Calu3 (cell line): ENCODE data around the gene SCYGR5. TPM values are rescaled to one million over a fixed set of nuclear protein-coding genes. Genes with fewer than 3 reads are reported as not detected.

Source experiments
- BruUV-seq: library from RNA; stranded (reverse); fragments of 400-500 nt; replicated peaks from 2 replicates; lab custom pipeline; 2021; lab: Mats Ljungman, UMichigan
- CTCF ChIA-PET: fragments of 300-600 bp; sonication (Branson Sonifier 250); formaldehyde crosslinking; loops from one replicate; lab custom pipeline; 2022; ENCODE audit warnings: antibody characterized with exemption; lab: Charles Lee
- DNase-seq: peaks from one replicate; pipeline ENCODE4 v3.0.0; 2022
- H3K27ac Mint-ChIP-seq: one replicate; pipeline ENCODE4 v1.8.0; 2022; ENCODE audit warnings: mixed read lengths; ENCODE audit not compliant: unreplicated experiment
- H3K27me3 Mint-ChIP-seq: one replicate; pipeline ENCODE4 v1.8.0; 2022; ENCODE audit warnings: mixed read lengths; ENCODE audit not compliant: unreplicated experiment
- H3K36me3 Mint-ChIP-seq: one replicate; pipeline ENCODE4 v1.8.0; 2022; ENCODE audit warnings: mild to moderate bottlenecking, moderate library complexity, mixed read lengths; ENCODE audit not compliant: insufficient read depth, unreplicated experiment
- H3K4me1 Mint-ChIP-seq: one replicate; pipeline ENCODE4 v1.8.0; 2022; ENCODE audit warnings: mild to moderate bottlenecking, low read depth, mixed read lengths; ENCODE audit not compliant: unreplicated experiment
- H3K4me3 Mint-ChIP-seq: one replicate; pipeline ENCODE4 v1.8.0; 2022; ENCODE audit warnings: mild to moderate bottlenecking, low read depth, moderate library complexity, mixed read lengths; ENCODE audit not compliant: unreplicated experiment
- H3K9me3 Mint-ChIP-seq: one replicate; pipeline ENCODE4 v1.8.0; 2022; ENCODE audit warnings: low read depth, mixed read lengths; ENCODE audit not compliant: unreplicated experiment
- CTCF ChIP-seq: fragments of 200-600 bp; IDR thresholded peaks from one replicate; pipeline ENCODE4 v1.8.0; 2022; ENCODE audit warnings: antibody characterized with exemption; ENCODE audit not compliant: unreplicated experiment
- intact Hi-C: fragments of 100-400 bp; cut with micrococcal nuclease; formaldehyde crosslinking; loops from one replicate; pipeline ENCODE4 v1.10.0; 2022; ENCODE audit not compliant: unreplicated experiment
- total RNA-seq: library from RNA; stranded (reverse); gene quantifications from 2 replicates; pipeline ENCODE4 v1.2.3, GENCODE V29; 2022

The SCYGR5 gene
- total RNA-seq, 1 experiment from 2014 or later, result not detected

- no peak for TF ChIP-seq CTCF
- H3K4me3 Mint-ChIP-seq, result no peak overlapping the region
- H3K4me1 Mint-ChIP-seq, result peaks cover 16% of the 10 kb centered on the region
- DNase-seq, result no peak
- H3K9me3 Mint-ChIP-seq, result peaks cover 6% of the 10 kb centered on the region
- H3K27ac Mint-ChIP-seq, result no peak overlapping the region
- CTCF ChIA-PET, result interaction anchor here (2.2 kb wide), 1 partner anchor 69 kb away, joined by 6 read pairs; no protein-coding TSS in a partner anchor
- peaks cover 59% of the 10 kb centered on the region for H3K36me3 Mint-ChIP-seq
- no TSS peak for BruUV-seq
- H3K27me3 Mint-ChIP-seq, result no peaks in the 10 kb centered on the region
- intact Hi-C loops, result no loop called here
Measured at GRCh38 chr2:227696990-227697679, 30.5 kb downstream of the SCYGR5 start.

GRCh38 chr2:227701556-227701955, 35.0 kb downstream of the SCYGR5 start:
- no peak overlapping the region for H3K27ac Mint-ChIP-seq
- DNase-seq, result no peak
- peaks cover 41% of the 10 kb centered on the region for H3K4me1 Mint-ChIP-seq
- CTCF ChIA-PET, result interaction anchor here (0.6 to 0.7 kb wide), 2 partner anchors 16 to 103 kb away, joined by 3 to 4 read pairs; partner anchors contain the start of gene SLC19A3
- no TSS peak for BruUV-seq
- peaks cover 65% of the 10 kb centered on the region for H3K36me3 Mint-ChIP-seq
- H3K27me3 Mint-ChIP-seq, result no peaks in the 10 kb centered on the region
- H3K4me3 Mint-ChIP-seq, result no peak overlapping the region
- no peaks in the 10 kb centered on the region for H3K9me3 Mint-ChIP-seq
- no peak for TF ChIP-seq CTCF
- intact Hi-C loops, result loop anchor here (5.0 to 10.0 kb wide), 2 partner anchors 61 to 217 kb away; no protein-coding TSS in a partner anchor

GRCh38 chr2:227703280-227703732, 36.7 kb downstream of the SCYGR5 start:
- Mint-ChIP-seq H3K9me3 (no peaks in the 10 kb centered on the region), H3K27me3 (no peaks in the 10 kb centered on the region), H3K36me3 (peaks cover 62% of the 10 kb centered on the region), H3K4me1 (peaks cover 42% of the 10 kb centered on the region), H3K4me3 (no peak overlapping the region), H3K27ac (peak overlapping the region; percentile 70)
- peak; percentile 33 for DNase-seq
- CTCF ChIA-PET, result interaction anchor here (0.9 kb wide), 2 partner anchors 45 to 51 kb away, joined by 3 read pairs; no protein-coding TSS in a partner anchor
- intact Hi-C loops, result loop anchor here (5.0 to 10.0 kb wide), 2 partner anchors 59 to 219 kb away; no protein-coding TSS in a partner anchor
- no TSS peak for BruUV-seq
- no peak for TF ChIP-seq CTCF

- no peaks in the 10 kb centered on the region for H3K9me3 Mint-ChIP-seq
- DNase-seq, result no peak
- no peak overlapping the region for H3K4me3 Mint-ChIP-seq
- intact Hi-C loops, result loop anchor here (5.0 to 10.0 kb wide), 2 partner anchors 58 to 219 kb away; no protein-coding TSS in a partner anchor
- no peak for TF ChIP-seq CTCF
- peak overlapping the region; percentile 70 for H3K27ac Mint-ChIP-seq
- CTCF ChIA-PET, result no interaction called here
- peaks cover 42% of the 10 kb centered on the region for H3K4me1 Mint-ChIP-seq
- H3K27me3 Mint-ChIP-seq, result no peaks in the 10 kb centered on the region
- BruUV-seq, result no TSS peak
- H3K36me3 Mint-ChIP-seq, result peaks cover 59% of the 10 kb centered on the region
Measured at GRCh38 chr2:227703961-227704360, 37.4 kb downstream of the SCYGR5 start.
